Osteoblast (primary cell): ENCODE data around the gene NKX2-1. TPM values are rescaled to one million over a fixed set of nuclear protein-coding genes. Genes with fewer than 3 reads are reported as not detected.

Experiments
- DNase-seq: peaks from one replicate; pipeline ENCODE4 v3.0.0; 2011; ENCODE audit warnings: low spot score, mixed read lengths; ENCODE audit not compliant: insufficient read length; ENCODE audit errors: missing footprints
- H2AFZ ChIP-seq: 2 replicates; pipeline ENCODE4 v1.6.0; 2011; ENCODE audit warnings: mild to moderate bottlenecking, low read length
- H3K27ac ChIP-seq: 2 replicates; pipeline ENCODE4 v1.5.1; 2011; ENCODE audit warnings: mild to moderate bottlenecking, low read depth, low read length, moderate library complexity
- H3K27me3 ChIP-seq: 2 replicates; pipeline ENCODE4 v1.6.0; 2012; ENCODE audit warnings: mild to moderate bottlenecking, control low read depth, inconsistent platforms, low read length, moderate library complexity; ENCODE audit not compliant: insufficient read depth
- H3K36me3 ChIP-seq: 2 replicates; pipeline ENCODE4 v1.5.1; 2011; ENCODE audit warnings: mild to moderate bottlenecking, low read length, control low read depth, moderate library complexity; ENCODE audit not compliant: insufficient read depth
- H3K4me1 ChIP-seq: 2 replicates; pipeline ENCODE4 v1.5.1; 2011; ENCODE audit warnings: mild to moderate bottlenecking, low read length, control low read depth, moderate library complexity; ENCODE audit not compliant: insufficient read depth
- H3K4me2 ChIP-seq: 2 replicates; pipeline ENCODE4 v1.6.0; 2011; ENCODE audit warnings: mild to moderate bottlenecking, low read length; ENCODE audit not compliant: insufficient read depth
- H3K4me3 ChIP-seq: fragments of 200-600 bp; sonication (generic); 3 replicates; pipeline ENCODE4 v1.5.1; 2012; ENCODE audit warnings: mild to moderate bottlenecking, low read length, inconsistent platforms; ENCODE audit not compliant: insufficient read depth
- H3K79me2 ChIP-seq: 2 replicates; pipeline ENCODE4 v1.6.0; 2012; ENCODE audit warnings: mild to moderate bottlenecking, low read length, control low read depth, inconsistent platforms; ENCODE audit not compliant: insufficient read depth
- H3K9me3 ChIP-seq: 2 replicates; pipeline ENCODE4 v1.5.1; 2011; ENCODE audit warnings: low read depth, low read length, control low read depth
- H4K20me1 ChIP-seq: 2 replicates; pipeline ENCODE4 v1.6.0; 2012; ENCODE audit warnings: mild to moderate bottlenecking, low read length, control low read depth; ENCODE audit not compliant: insufficient read depth
- total RNA-seq: library from RNA; depleted of rRNA; stranded (reverse); fragments of >200 nt; gene quantifications from 2 replicates; pipeline ENCODE4 v1.2.3, GENCODE V29; 2012
- TF ChIP-seq, protein P1 (sequence below): IDR thresholded peaks from 2 replicates; pipeline ENCODE4 v1.5.1; 2011; ENCODE audit warnings: mild to moderate bottlenecking, low read depth, low read length, moderate library complexity; ENCODE audit errors: extremely low read depth

Gene NKX2-1
- total RNA-seq, 1 donor: not detected

GRCh38 chr14:36517242-36518030, 2.6 kb downstream of the NKX2-1 start:
- Histone ChIP-seq H3K4me3 (no peak overlapping the region), H3K4me2 (no peak overlapping the region), H3K36me3 (no peaks in the 10 kb centered on the region), H3K79me2 (no peaks in the 10 kb centered on the region), H3K9me3 (no peaks in the 10 kb centered on the region), H2AFZ (no peak overlapping the region), H4K20me1 (no peaks in the 10 kb centered on the region), H3K27me3 (peaks cover 93% of the 10 kb centered on the region), H3K4me1 (no peaks in the 10 kb centered on the region), H3K27ac (no peak overlapping the region)
- DNase-seq: no peak
- TF ChIP-seq, protein P1, sequence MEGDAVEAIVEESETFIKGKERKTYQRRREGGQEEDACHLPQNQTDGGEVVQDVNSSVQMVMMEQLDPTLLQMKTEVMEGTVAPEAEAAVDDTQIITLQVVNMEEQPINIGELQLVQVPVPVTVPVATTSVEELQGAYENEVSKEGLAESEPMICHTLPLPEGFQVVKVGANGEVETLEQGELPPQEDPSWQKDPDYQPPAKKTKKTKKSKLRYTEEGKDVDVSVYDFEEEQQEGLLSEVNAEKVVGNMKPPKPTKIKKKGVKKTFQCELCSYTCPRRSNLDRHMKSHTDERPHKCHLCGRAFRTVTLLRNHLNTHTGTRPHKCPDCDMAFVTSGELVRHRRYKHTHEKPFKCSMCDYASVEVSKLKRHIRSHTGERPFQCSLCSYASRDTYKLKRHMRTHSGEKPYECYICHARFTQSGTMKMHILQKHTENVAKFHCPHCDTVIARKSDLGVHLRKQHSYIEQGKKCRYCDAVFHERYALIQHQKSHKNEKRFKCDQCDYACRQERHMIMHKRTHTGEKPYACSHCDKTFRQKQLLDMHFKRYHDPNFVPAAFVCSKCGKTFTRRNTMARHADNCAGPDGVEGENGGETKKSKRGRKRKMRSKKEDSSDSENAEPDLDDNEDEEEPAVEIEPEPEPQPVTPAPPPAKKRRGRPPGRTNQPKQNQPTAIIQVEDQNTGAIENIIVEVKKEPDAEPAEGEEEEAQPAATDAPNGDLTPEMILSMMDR: no peak

GRCh38 chr14:36516719-36517241, 3.3 kb downstream of the NKX2-1 start:
- H3K9me3 ChIP-seq: no peaks in the 10 kb centered on the region
- no peak overlapping the region for H3K4me3 ChIP-seq
- H4K20me1 ChIP-seq: no peaks in the 10 kb centered on the region
- TF ChIP-seq, protein P1: no peak
- no peak overlapping the region for H3K4me2 ChIP-seq
- H3K36me3 ChIP-seq: no peaks in the 10 kb centered on the region
- no peak overlapping the region for H3K27ac ChIP-seq
- H3K79me2 ChIP-seq: no peaks in the 10 kb centered on the region
- no peak for DNase-seq
- no peaks in the 10 kb centered on the region for H3K4me1 ChIP-seq
- peaks cover 93% of the 10 kb centered on the region for H3K27me3 ChIP-seq
- no peak overlapping the region for H2AFZ ChIP-seq

GRCh38 chr14:36515896-36516718, 3.9 kb downstream of the NKX2-1 start:
- H3K79me2 ChIP-seq: no peaks in the 10 kb centered on the region
- no peaks in the 10 kb centered on the region for H3K9me3 ChIP-seq
- no peak overlapping the region for H3K4me3 ChIP-seq
- no peaks in the 10 kb centered on the region for H3K4me1 ChIP-seq
- H3K4me2 ChIP-seq: no peak overlapping the region
- TF ChIP-seq, protein P1: no peak
- H2AFZ ChIP-seq: no peak overlapping the region
- DNase-seq: no peak
- H3K36me3 ChIP-seq: no peaks in the 10 kb centered on the region
- no peaks in the 10 kb centered on the region for H4K20me1 ChIP-seq
- H3K27me3 ChIP-seq: peaks cover 90% of the 10 kb centered on the region
- H3K27ac ChIP-seq: no peak overlapping the region

DNA sequence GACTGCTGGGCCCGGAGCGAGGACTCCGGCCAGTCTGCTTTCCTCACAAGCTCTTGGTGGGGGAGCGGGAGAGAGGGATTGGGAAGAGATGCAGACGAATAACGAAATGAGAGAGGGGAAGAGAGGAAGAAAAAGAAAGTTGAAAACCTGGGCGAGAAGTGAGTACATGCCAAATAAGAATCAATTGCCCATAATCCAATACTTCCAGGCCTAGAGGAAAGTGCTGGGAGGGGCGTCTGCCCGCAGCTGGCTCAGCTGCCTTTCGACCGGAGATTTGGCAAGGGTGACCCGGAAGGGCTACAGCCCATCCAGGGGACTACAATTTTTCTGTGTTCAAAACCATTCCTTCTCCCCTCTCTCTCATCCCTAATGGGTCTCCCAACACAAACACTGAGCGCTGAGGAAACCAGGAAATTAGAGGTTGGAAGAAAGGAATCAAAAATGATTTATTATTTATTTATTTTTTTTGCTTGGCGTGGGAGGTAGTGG, 4.9 kb downstream of the NKX2-1 start:
- H4K20me1 ChIP-seq: no peaks in the 10 kb centered on the region
- H3K4me1 ChIP-seq: no peaks in the 10 kb centered on the region
- no peak overlapping the region for H3K27ac ChIP-seq
- H2AFZ ChIP-seq: no peak overlapping the region
- no peaks in the 10 kb centered on the region for H3K9me3 ChIP-seq
- peaks cover 91% of the 10 kb centered on the region for H3K27me3 ChIP-seq
- no peaks in the 10 kb centered on the region for H3K79me2 ChIP-seq
- no peaks in the 10 kb centered on the region for H3K36me3 ChIP-seq
- TF ChIP-seq, protein P1: no peak
- no peak overlapping the region for H3K4me2 ChIP-seq
- no peak overlapping the region for H3K4me3 ChIP-seq
- DNase-seq: no peak
